IPS DF 6.9 (cell line): ENCODE results near the gene TUBB.

Experiments
- DNase-seq: peaks from one replicate; pipeline ENCODE4 v3.0.0-alpha.2; 2013; ENCODE audit warnings: low read depth, low spot score
- H3K27ac ChIP-seq: one replicate; pipeline ENCODE4 v1.5.1; 2013; ENCODE audit warnings: low read length, control low read depth
- H3K27me3 ChIP-seq: 2 replicates; pipeline ENCODE4 v1.6.1; 2013; ENCODE audit warnings: mild to moderate bottlenecking, low read length; ENCODE audit not compliant: control insufficient read depth, insufficient read depth
- H3K36me3 ChIP-seq: 2 replicates; pipeline ENCODE4 v1.6.1; 2013; ENCODE audit warnings: low read length; ENCODE audit not compliant: control insufficient read depth, insufficient read depth
- H3K4me1 ChIP-seq: 2 replicates; pipeline ENCODE4 v1.6.1; 2013; ENCODE audit warnings: low read length; ENCODE audit not compliant: control insufficient read depth, insufficient read depth
- H3K4me3 ChIP-seq: 2 replicates; pipeline ENCODE4 v1.5.1; 2013; ENCODE audit warnings: mild to moderate bottlenecking, low read length
- H3K9me3 ChIP-seq: 2 replicates; pipeline ENCODE4 v1.6.1; 2013; ENCODE audit warnings: low read length, inconsistent platforms; ENCODE audit not compliant: control insufficient read depth, insufficient read depth
- WGBS: extraction: QIAGEN DNeasy Blood & Tissue Kit; methylation state at CpG from one replicate; pipeline ENCODE4 v1.1.7; 2013; ENCODE audit warnings: mixed read lengths, missing lambda C conversion rate; ENCODE audit not compliant: insufficient read length, insufficient coverage; 5-methylcytosine and 5-hydroxymethylcytosine counted together

The TUBB gene

DNA sequence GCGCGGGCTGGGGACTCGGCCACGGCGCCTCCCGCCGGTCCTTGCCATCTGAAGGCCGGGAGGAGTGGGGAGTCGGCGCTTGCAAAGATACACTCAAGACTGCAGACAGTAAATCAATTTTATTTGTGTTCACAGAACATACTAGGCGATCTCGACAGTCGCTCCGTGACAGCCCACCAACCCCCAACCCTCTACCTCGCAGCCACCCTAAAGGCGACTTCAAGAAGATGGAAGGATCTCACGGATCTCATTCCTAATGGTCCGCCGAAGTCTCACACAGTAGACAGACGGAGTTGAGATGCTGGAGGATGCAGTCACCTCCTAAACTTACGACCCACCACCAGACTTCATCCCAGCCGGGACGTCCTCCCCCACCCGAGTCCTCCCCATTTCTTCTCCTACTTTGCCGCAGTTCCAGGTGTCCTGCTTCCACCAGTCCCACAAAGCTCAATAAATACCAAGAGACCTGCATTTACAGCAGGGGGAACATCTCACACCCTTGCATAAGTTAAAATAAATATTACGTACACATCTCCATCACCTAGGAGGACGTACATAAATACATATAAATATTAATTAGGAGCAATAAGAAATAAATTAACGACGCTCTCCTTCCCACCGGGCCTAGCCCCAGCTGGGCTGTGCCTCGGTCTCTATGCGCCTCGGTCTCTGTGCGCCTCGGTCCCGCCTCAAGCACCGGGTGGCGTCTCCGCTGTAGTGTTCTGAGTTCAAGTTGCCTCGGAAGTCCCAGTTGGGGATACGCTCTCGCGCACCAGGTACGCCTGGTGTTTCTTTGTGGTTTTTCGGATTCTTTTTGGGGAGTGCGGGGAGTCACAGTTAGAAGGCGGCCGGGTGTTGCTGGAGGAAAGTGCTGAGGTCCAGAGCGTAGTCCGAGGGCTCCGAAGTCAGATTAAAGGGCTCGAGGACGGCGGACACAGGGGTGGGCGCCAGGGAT lies 23.2 kb downstream of the TUBB start:
- Histone ChIP-seq H3K4me1 (peaks cover 1% of the 10 kb centered on the region; the same call in 1 of the 2 replicates), H3K27me3 (no peaks in the 10 kb centered on the region), H3K9me3 (no peaks in the 10 kb centered on the region), H3K36me3 (peaks cover 10% of the 10 kb centered on the region), H3K4me3 (peak overlapping the region; percentile 65; the same call in 1 of the 2 replicates), H3K27ac (no peak overlapping the region)
- no peak for DNase-seq
- no CpG with 5 or more reads among the region's 55 CpGs for WGBS

DNA sequence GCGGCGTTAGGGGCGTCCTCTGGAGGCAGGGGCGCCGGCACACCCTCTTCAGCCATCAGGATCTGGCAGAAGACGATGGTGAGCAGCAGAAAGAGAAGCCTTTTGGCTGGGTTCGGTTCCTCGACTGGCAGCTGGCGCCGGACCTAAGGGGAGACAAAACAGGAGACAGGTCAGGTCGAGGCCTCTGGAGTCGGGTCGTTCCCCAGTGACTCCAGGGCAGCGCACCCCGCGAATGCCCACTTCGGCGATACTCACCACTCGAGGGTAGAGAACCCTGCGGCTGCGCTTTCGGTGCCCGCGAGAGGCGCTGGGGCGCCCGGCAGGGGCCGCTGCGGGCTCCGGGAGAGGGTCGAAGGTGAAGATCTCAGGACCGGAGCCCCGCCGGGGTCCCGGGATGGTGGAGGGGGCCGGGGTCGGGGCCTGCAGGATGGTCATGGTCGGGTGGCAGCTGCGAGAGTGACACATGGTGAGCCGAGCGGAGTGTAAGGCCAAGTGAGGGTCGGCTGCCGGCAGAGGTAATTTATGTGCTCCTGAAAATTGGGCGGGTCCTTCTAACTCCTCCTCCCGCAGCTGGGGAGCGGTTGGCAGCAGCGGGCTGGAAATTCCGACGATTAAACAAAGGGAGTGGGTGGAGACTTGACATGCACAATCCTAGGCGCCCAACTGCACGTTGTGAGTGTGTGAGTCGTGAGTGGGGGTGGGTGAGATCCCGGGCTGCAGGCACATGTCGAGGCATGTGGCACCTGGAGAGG lies 24.1 kb downstream of the TUBB start, which contains the start of gene IER3:
TSS of gene IER3 (minus strand) at position 494 of the 752 bp plus-strand sequence. CDS start at position 465, 29 bp downstream.
- WGBS, result no CpG with 5 or more reads among the region's 54 CpGs
- H3K9me3 ChIP-seq, result no peaks in the 10 kb centered on the region
- peak; percentile 75 for DNase-seq
- H3K4me3 ChIP-seq, result peak within 1 kb of the TSS; percentile 65; the same call in 1 of the 2 replicates
- no peak within 1 kb of the TSS for H3K27ac ChIP-seq
- H3K36me3 ChIP-seq, result peaks cover 10% of the 10 kb centered on the region
- H3K27me3 ChIP-seq, result no peaks in the 10 kb centered on the region
- H3K4me1 ChIP-seq, result peaks cover 1% of the 10 kb centered on the region; the same call in 1 of the 2 replicates

DNA sequence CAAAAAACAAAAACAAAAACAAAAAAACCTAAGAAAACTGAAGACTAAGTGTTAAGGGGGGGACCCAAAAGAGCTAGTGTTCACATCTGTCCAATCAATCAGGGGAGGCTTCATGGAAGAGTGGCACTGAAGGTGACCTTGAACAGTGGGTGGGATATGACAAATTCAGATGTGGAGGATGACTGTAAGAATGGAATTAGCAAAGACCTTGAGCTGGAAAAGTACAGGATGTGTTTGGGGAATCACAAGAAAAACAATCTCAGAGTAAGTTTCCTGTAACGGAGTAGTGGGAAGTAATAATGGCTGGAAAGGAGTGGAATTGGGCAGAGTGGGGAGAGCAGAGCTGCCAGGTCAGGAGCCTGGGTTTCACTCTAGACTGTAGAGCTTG lies 27.1 kb downstream of the TUBB start:
- Histone ChIP-seq H3K36me3 (no peaks in the 10 kb centered on the region), H3K9me3 (no peaks in the 10 kb centered on the region), H3K27me3 (no peaks in the 10 kb centered on the region), H3K4me3 (no peak overlapping the region), H3K27ac (no peak overlapping the region), H3K4me1 (no peaks in the 10 kb centered on the region; the same call in 1 of the 2 replicates)
- DNase-seq, result no peak
- WGBS, result no CpG with 5 or more reads among the region's 1 CpG

DNA sequence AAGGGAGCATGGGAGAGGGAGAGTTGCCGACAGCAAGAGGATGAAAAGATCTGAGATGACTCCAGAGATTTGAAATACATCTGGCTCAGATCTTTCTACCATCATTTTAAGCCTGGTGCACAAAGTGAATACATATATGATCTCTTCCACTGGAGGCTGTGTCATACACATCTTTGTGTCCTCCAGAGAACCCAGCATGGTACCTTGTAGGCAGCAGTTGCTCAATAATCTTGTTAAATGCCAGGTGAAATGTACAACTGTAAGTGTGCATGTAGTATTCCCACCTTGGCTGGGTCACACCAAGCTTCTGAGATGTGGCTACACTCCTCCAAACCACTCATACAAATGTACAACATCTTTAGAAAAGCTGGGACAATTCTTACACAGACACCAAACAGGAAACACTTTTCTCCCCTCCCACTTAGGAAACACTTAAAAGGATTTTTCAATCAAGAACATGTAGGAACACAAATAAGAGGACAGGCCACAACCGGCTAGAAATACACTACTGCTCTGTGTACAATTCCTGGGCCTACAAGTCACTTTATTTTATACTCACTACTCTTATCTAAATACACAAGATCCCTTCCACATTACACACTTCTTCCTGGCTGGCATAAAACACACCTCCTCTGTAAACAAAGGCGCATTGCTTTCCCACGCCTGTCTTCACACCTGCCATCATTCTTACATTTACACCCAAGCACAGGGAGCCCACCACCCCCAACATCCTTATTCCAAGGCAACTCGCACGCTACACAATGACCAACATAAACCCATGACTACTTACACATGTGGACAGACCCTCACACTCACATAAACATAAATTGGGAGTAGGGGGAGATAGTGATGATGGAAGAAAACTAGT lies 28.0 kb downstream of the TUBB start:
- no peak overlapping the region for H3K27ac ChIP-seq
- no peak overlapping the region for H3K4me3 ChIP-seq
- WGBS, result no CpG with 5 or more reads among the region's 6 CpGs
- H3K27me3 ChIP-seq, result no peaks in the 10 kb centered on the region
- no peak for DNase-seq
- H3K4me1 ChIP-seq, result no peaks in the 10 kb centered on the region; the same call in 1 of the 2 replicates
- H3K36me3 ChIP-seq, result no peaks in the 10 kb centered on the region
- H3K9me3 ChIP-seq, result no peaks in the 10 kb centered on the region

DNA sequence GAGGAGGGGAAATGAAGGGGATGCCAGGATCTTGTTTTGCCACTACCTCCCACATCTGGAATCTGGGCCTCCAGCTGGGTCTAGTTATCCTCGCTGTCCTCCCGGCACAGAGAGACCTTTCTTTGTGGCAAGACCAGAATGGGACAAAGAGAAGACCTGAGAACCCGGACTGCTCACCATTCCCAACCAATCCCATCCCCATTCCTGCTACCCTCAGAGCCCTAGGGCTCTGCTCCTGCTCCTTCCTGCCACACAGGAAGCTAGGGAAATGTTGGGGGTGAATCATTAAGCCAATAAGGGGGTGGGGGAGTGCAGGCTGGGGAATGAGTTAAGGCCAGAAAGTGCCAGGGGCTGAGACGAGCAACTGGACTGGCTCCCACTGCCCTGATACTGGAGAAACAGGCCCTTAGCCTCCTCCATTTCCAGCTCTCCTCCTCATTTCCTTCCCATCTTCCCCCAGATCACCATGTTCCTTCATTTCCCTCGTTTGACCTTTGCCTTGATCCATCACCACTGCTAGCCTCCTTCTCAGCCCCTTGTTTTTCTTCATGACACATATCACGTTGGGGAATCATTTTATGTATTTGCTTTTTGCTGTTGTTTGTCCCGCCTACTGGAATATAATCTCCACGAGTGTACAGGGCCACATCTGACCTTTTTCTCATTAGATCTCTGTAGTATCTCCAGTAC lies 28.8 kb downstream of the TUBB start:
- H3K4me1 ChIP-seq, result no peaks in the 10 kb centered on the region; the same call in 1 of the 2 replicates
- no peak overlapping the region for H3K27ac ChIP-seq
- WGBS, result no CpG with 5 or more reads among the region's 8 CpGs
- no peaks in the 10 kb centered on the region for H3K27me3 ChIP-seq
- no peaks in the 10 kb centered on the region for H3K36me3 ChIP-seq
- no peak for DNase-seq
- H3K9me3 ChIP-seq, result no peaks in the 10 kb centered on the region
- no peak overlapping the region for H3K4me3 ChIP-seq

DNA sequence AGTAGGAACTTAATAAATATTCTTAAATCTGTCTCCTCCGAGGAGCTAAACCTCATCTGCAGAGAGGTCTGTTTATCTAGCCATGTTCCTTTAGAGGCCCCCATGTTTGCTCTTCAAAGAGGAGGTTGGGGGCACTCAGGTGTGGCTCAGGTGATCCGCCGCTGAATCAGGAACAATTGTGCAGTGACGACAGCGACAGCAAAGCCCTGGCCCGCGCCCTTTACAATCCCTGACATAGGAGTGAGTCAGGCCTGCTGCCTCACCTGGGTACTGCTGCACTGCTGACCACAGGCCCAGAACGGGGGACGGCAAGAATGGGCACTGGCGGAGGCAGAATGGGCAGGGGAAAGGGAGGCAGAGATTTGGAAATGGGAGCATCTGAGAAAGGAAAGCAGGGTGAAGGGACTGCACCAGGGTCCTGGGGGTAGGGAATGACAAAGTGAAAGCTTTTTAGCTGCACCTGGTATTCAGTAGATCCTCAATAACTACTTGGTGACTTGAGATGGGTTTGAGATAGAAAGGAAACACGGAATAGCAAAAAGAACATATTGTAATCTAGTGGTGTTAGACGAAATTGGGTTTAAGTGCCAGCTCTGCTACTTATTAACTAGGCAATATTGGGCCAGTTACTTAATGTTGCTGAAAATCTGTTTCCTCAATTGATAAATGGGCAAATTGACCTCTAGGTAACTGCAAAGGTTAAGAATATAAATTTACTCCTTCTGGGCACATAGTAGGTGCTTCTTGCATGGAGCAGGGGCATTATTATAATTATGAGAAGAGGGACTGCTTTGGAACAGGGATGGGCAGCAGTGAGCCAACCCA lies 29.6 kb downstream of the TUBB start:
- Histone ChIP-seq H3K9me3 (no peaks in the 10 kb centered on the region), H3K4me3 (no peak overlapping the region), H3K4me1 (no peaks in the 10 kb centered on the region; the same call in 1 of the 2 replicates), H3K27ac (no peak overlapping the region), H3K36me3 (no peaks in the 10 kb centered on the region), H3K27me3 (no peaks in the 10 kb centered on the region)
- no peak for DNase-seq
- WGBS, result no CpG with 5 or more reads among the region's 12 CpGs

DNA sequence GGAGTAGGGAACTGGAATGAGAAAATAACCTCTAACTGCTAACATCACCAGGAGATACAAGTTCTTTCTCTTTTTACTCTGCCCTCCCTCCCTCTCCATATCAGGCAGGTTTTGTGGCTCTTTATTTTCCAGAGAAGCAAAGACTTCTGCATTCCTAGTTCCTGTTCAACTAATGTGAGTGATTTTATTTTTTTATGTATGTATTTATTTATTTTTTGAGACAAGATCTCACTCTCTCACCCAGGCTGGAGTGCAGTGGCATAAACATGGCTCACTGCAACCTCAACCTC lies 30.2 kb downstream of the TUBB start:
- Histone ChIP-seq H3K4me1 (no peaks in the 10 kb centered on the region; the same call in 1 of the 2 replicates), H3K36me3 (no peaks in the 10 kb centered on the region), H3K4me3 (no peak overlapping the region), H3K27ac (no peak overlapping the region), H3K27me3 (no peaks in the 10 kb centered on the region), H3K9me3 (no peaks in the 10 kb centered on the region)
- no peak for DNase-seq

DNA sequence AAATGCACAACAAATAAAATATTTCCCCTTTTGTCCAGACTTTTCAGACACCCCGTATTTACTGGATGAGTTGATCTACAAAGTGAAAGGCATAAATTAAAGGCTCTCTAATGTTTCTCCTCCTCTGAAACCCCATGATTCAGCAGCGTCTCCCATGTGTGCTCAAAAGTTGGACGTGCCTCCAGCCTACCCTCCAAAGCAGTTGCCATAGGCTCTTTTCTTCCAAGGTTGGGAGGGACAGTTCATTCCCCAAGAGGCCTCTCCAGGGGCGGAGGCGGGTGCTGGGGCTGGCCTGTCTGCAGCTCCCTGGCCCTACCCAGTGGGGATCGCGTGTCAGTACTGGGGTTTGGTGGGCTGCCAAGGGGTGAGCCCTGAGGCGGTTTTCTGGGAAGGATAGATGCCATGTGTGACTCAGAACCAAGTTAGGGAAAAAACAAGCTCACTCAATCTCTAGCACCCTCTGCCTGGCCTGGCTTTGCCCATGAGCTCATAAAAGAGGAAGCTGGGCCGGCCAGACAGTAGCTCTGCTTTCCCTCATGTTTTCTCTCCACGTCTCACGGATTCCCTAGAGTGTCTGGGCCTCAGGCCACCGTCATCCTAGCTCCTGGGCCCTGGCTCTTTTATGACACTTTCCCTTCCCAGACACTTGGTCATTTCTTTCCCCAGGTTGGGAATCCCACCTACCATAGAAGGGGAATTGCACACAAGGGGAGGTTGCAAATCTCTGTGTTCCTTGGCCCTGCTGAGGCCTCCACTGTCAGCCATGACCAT lies 32.2 kb downstream of the TUBB start:
- Histone ChIP-seq H3K9me3 (no peaks in the 10 kb centered on the region), H3K4me3 (no peak overlapping the region), H3K27ac (no peak overlapping the region), H3K27me3 (no peaks in the 10 kb centered on the region), H3K36me3 (no peaks in the 10 kb centered on the region), H3K4me1 (no peaks in the 10 kb centered on the region)
- DNase-seq, result no peak
- WGBS, result no CpG with 5 or more reads among the region's 12 CpGs

DNA sequence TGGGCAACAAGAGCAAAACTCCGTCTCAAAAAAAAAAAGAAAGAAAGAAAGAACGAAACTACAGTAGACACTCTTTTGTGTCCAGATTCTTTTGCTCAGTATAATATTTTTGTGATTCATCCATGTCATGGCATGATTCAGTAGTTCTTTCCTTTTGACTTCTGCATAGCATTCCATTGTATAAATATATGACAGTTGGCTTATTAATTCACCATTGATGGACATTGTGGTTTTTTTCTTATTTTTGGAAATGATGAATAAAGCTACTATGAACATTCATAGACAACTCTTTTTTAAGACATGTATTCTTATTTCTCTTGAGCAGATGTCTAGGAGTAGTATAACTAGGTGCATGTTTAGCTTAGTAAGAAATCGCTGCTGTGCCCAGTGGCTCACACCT lies 34.5 kb downstream of the TUBB start:
- Histone ChIP-seq H3K4me3 (no peak overlapping the region), H3K36me3 (no peaks in the 10 kb centered on the region), H3K27me3 (no peaks in the 10 kb centered on the region), H3K27ac (no peak overlapping the region), H3K9me3 (no peaks in the 10 kb centered on the region), H3K4me1 (no peaks in the 10 kb centered on the region)
- no peak for DNase-seq
- no CpG with 5 or more reads among the region's 3 CpGs for WGBS
